HepG2 (cell line): ENCODE data around the gene AP4M1. TPM values are rescaled to one million over a fixed set of nuclear protein-coding genes. Genes with fewer than 3 reads are reported as not detected.
A peak's percentile ranks its signal among the peaks of the same experiment; 100 is the strongest.

ENCODE experiments used
- ATAC-seq: fragments of 200-7000 bp; cut with Tn5 transposase; 3 replicates; pipeline ENCODE4 v1.9.1; 2020; ENCODE audit warnings: mild to moderate bottlenecking, moderate library complexity
- BruUV-seq: library from RNA; stranded (reverse); fragments of 400-500 nt; replicated peaks from 2 replicates; lab custom pipeline; 2021; lab: Mats Ljungman, UMichigan
- CTCF ChIA-PET: fragments of 300-600 bp; formaldehyde crosslinking; extraction: SDS; loops from one replicate; lab custom pipeline; 2021; ENCODE audit warnings: low total read pairs, inconsistent platforms, low intra/inter-chr PET ratio; lab: Yijun Ruan, JAX
- POLR2A ChIA-PET: fragments of 350-600 bp; sonication (Branson Sonifier 250); formaldehyde crosslinking; loops from one replicate; lab custom pipeline; 2020; ENCODE audit warnings: antibody characterized with exemption, inconsistent platforms; lab: Yijun Ruan, JAX
- DNase-seq: peaks from one replicate; pipeline ENCODE4 v3.0.0-alpha.2; 2015; ENCODE audit warnings: low spot score
- FAIRE-seq: peaks from 3 replicates; lab custom pipeline; 2011; peaks lifted over from hg19 to GRCh38; lab: Jason Lieb, UNC
- H2AFZ ChIP-seq: one replicate; pipeline ENCODE4 v1.6.1; 2011; ENCODE audit warnings: low read length, inconsistent platforms
- H3K27ac ChIP-seq: fragments of 300-600 bp; 3 replicates; pipeline ENCODE4 v1.8.0; 2011; ENCODE audit warnings: mixed run types, mild to moderate bottlenecking, mixed read lengths, low read length, inconsistent platforms; ENCODE audit not compliant: insufficient read depth; ENCODE audit errors: extremely low read length
- H3K27me3 ChIP-seq, 2 experiments: fragments of 200-600 bp in 1 of 2; 2 replicates in 1 of 2; 3 replicates in 1 of 2; pipeline versions ENCODE4 v1.6.0 to v1.8.0; 2011; ENCODE audit warnings: low read length in 2 of 2, mild to moderate bottlenecking in 2 of 2, moderate library complexity in 2 of 2, inconsistent platforms in 1 of 2; ENCODE audit not compliant: insufficient read depth in 2 of 2, control insufficient read depth in 1 of 2
- H3K36me3 ChIP-seq, 2 experiments: fragments of 200-600 bp in 1 of 2; replicated peaks in 1 of 2; 2 replicates in 1 of 2; 3 replicates in 1 of 2; pipeline versions ENCODE4 v1.5.1 to v1.8.0; 2011; ENCODE audit warnings: low read length in 2 of 2, inconsistent platforms in 1 of 2; ENCODE audit not compliant: insufficient read depth in 2 of 2, control insufficient read depth in 1 of 2
- H3K4me1 ChIP-seq: 2 replicates; pipeline ENCODE4 v1.5.1; 2012; ENCODE audit warnings: low read length, inconsistent platforms; ENCODE audit not compliant: insufficient read depth
- H3K4me2 ChIP-seq: 2 replicates; pipeline ENCODE4 v1.6.0; 2011; ENCODE audit warnings: low read depth, low read length, inconsistent platforms
- H3K4me3 ChIP-seq, 3 experiments: fragments of 200-600 bp in 1 of 3; sonication (generic), shearing (Covaris generic) in 1 of 3; replicated peaks in 1 of 3; 2 replicates each; pipeline ENCODE4 v1.5.1; 2011 to 2016; ENCODE audit warnings: low read length in 3 of 3, inconsistent platforms in 2 of 3, low read depth in 2 of 3, mild to moderate bottlenecking in 2 of 3, control low read depth in 1 of 3, mixed read lengths in 1 of 3; ENCODE audit not compliant: insufficient read depth in 1 of 3
- H3K79me2 ChIP-seq: one replicate; pipeline ENCODE4 v1.6.1; 2011; ENCODE audit warnings: low read length, inconsistent platforms; ENCODE audit not compliant: insufficient read depth
- H3K9ac ChIP-seq: 2 replicates; pipeline ENCODE4 v1.6.0; 2011; ENCODE audit warnings: mild to moderate bottlenecking, low read depth, low read length, inconsistent platforms; ENCODE audit not compliant: insufficient read depth
- H3K9me3 ChIP-seq: 2 replicates; pipeline ENCODE4 v1.5.1; 2012; ENCODE audit warnings: mild to moderate bottlenecking, low read length
- H4K20me1 ChIP-seq: 2 replicates; pipeline ENCODE4 v1.6.0; 2011; ENCODE audit warnings: inconsistent platforms, mild to moderate bottlenecking, low read length, moderate library complexity; ENCODE audit not compliant: insufficient read depth
- NR1H2 ChIP-seq: sonication (generic); formaldehyde crosslinking; IDR thresholded peaks from 2 replicates; pipeline ENCODE4 v1.8.1; 2022; ENCODE audit warnings: low read depth, missing genetic modification reagents, borderline replicate concordance
- PITX1 ChIP-seq: sonication (generic); formaldehyde crosslinking; IDR thresholded peaks from 2 replicates; pipeline ENCODE4 v1.5.1; 2020; ENCODE audit warnings: mild to moderate bottlenecking, missing genetic modification reagents
- PRPF4 ChIP-seq: fragments of 200-400 bp; formaldehyde crosslinking; IDR thresholded peaks from 2 replicates; pipeline ENCODE4 v1.6.1; 2016; ENCODE audit warnings: low read length, low read depth; ENCODE audit not compliant: poor library complexity, severe bottlenecking
- SPEN ChIP-seq: sonication (generic); formaldehyde crosslinking; IDR thresholded peaks from 2 replicates; pipeline ENCODE4 v1.5.1; 2020; ENCODE audit warnings: low read depth, mild to moderate bottlenecking, missing genetic modification reagents
- SRF ChIP-seq: IDR thresholded peaks from 2 replicates; pipeline ENCODE4 v1.6.1; 2011; ENCODE audit warnings: mild to moderate bottlenecking, low read depth, low read length, moderate library complexity
- ZNF317 ChIP-seq: sonication (generic); formaldehyde crosslinking; IDR thresholded peaks from 2 replicates; pipeline ENCODE4 v1.5.0; 2020; ENCODE audit warnings: mild to moderate bottlenecking, missing genetic modification reagents
- ZNF549 ChIP-seq: sonication (generic); formaldehyde crosslinking; IDR thresholded peaks from 2 replicates; pipeline ENCODE4 v1.5.0; 2020; ENCODE audit warnings: missing genetic modification reagents
- WGBS: methylation state at CpG from one replicate; pipeline ENCODE4 v1.1.6; 2017; ENCODE audit warnings: low lambda C conversion rate; 5-methylcytosine and 5-hydroxymethylcytosine counted together
- in situ Hi-C: cut with HindIII; loops from 2 replicates; pipeline ENCODE4 v1.10.0; 2017; ENCODE audit warnings: low pct_unique_long_range_greater_than_20kb; ENCODE audit not compliant: extremely low pct_ligation_motif_present
- intact Hi-C: fragments of 100-400 bp; cut with micrococcal nuclease; formaldehyde crosslinking; loops from one replicate; pipeline ENCODE4 v1.10.0; 2022; ENCODE audit not compliant: unreplicated experiment
- polyA plus RNA-seq, 8 experiments: library from polyadenylated mRNA; depleted of rRNA in 3 of 8; stranded (reverse) in 7 of 8; unstranded in 1 of 8; fragments of >200 nt; fragmentation: Illumina TruSeq in 4 of 8; extraction: Trizol in 4 of 8; gene quantifications; 2 replicates each; pipeline versions ENCODE4 v1.2.1 to v1.2.3, GENCODE V29; 2011 to 2016; ENCODE audit warnings: low read depth in 4 of 8, missing spikeins in 1 of 8, mixed read lengths in 1 of 8; ENCODE audit not compliant: insufficient read depth in 1 of 8
- total RNA-seq, 5 experiments: library from RNA; depleted of rRNA; stranded (reverse); fragments of >200 nt; fragmentation: Illumina TruSeq; extraction: Trizol; gene quantifications; 2 replicates each; pipeline ENCODE4 v1.2.3, GENCODE V29; 2016; ENCODE audit warnings: low read depth in 1 of 5
- TF ChIP-seq, protein P1 (sequence below), 2 experiments: sonication (generic) in 1 of 2; formaldehyde crosslinking in 1 of 2; IDR thresholded peaks; 2 replicates each; pipeline versions ENCODE4 v1.6.1 to v1.9.0; 2014 to 2022; ENCODE audit warnings: antibody characterized with exemption in 1 of 2, borderline replicate concordance in 1 of 2, inconsistent platforms in 1 of 2, low read depth in 1 of 2, missing genetic modification reagents in 1 of 2
- TF ChIP-seq, protein P2 (sequence below): sonication (generic); formaldehyde crosslinking; IDR thresholded peaks from 2 replicates; pipeline ENCODE4 v1.5.0; 2020; ENCODE audit warnings: mild to moderate bottlenecking, missing genetic modification reagents
- TF ChIP-seq, protein P3 (sequence below): sonication (generic); IDR thresholded peaks from 2 replicates; pipeline ENCODE4 v1.6.1; 2016; ENCODE audit warnings: low read depth, borderline replicate concordance

Gene AP4M1
- total and polyA plus RNA-seq, 2 of the 13 experiments (the other 11 are each of a cell fraction or from before 2014, with no cell fraction given) = 6.3 to 9.7 TPM

DNA sequence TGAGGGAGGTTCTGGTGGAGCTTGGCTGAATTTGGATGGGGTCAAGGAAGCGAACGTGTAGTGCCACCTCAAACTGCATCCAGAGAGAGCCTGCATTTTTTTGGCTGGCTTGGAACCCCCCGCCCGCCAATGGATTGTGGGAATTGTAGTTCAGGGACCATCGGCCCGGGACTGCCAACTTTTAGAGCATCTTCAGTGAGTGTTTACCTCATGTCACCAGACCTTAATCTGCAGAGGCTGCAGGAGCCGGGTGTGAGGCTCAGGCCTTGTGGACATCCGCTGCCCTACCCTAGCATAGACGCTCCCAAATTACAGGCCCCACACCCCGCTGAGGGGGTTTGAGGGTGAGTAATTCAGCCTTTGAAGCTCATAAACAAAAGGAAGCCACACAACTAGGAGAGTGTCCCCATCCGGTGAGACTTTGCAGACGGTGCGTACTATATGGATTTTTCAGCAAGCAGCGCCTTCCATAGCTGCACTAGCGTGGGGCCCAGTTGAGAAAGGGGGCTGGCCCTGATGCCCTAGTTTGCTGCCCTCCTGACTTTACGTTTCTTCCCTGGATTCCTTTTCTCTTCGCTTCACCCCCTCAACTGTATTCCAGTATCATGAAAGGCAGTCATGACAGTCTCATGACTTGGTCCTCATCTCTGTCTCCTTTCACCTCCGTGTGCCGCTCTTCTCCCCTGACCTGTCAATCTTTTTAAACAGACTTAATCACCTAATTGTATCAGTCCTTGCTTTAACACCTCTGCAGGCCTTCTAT lies 18.7 kb downstream of the AP4M1 start (continued):
- no peak for TF ChIP-seq ZNF549
- TF ChIP-seq, protein P1, sequence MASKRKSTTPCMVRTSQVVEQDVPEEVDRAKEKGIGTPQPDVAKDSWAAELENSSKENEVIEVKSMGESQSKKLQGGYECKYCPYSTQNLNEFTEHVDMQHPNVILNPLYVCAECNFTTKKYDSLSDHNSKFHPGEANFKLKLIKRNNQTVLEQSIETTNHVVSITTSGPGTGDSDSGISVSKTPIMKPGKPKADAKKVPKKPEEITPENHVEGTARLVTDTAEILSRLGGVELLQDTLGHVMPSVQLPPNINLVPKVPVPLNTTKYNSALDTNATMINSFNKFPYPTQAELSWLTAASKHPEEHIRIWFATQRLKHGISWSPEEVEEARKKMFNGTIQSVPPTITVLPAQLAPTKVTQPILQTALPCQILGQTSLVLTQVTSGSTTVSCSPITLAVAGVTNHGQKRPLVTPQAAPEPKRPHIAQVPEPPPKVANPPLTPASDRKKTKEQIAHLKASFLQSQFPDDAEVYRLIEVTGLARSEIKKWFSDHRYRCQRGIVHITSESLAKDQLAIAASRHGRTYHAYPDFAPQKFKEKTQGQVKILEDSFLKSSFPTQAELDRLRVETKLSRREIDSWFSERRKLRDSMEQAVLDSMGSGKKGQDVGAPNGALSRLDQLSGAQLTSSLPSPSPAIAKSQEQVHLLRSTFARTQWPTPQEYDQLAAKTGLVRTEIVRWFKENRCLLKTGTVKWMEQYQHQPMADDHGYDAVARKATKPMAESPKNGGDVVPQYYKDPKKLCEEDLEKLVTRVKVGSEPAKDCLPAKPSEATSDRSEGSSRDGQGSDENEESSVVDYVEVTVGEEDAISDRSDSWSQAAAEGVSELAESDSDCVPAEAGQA (IDR thresholded peaks at IDR 0.05; ENCODE audit: low read depth) = no peak; the same call in 1 of the 2 replicates
- TF ChIP-seq, protein P1 (CRISPR knock-in tag; IDR thresholded peaks at IDR 0.05; ENCODE audit: borderline replicate concordance) = no peak
- 0 out of 2 replicates have a peak, but pooled peaks have one; percentile 30 for TF ChIP-seq ZNF317 (CRISPR knock-in tag)
- TF ChIP-seq, all 625 proteins: peak for 39

DNA sequence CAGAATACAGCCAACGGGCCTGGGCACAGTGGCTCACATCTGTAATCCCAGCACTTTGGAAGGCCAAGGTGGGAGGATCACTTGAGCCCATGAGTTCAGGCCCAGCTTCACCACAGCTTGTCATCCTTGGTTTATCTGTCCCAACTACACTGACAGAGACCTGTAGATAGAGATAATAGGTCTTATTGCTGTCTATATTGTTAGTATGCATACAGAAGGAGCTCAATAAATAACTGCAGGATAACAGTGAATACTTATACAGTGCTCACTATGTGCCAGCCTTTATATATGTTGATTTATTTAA lies 19.2 kb downstream of the AP4M1 start:
- WGBS = 0% methylated on average over 1 of the region's 1 CpG
- ATAC-seq = no peak
- ChIA-PET CTCF (no interaction called here), POLR2A (interaction anchor here (0.6 to 2.0 kb wide), 2 partner anchors 20 to 48 kb away, joined by 3 to 21 read pairs; partner anchors contain the start of genes AP4M1, GAL3ST4 and MCM7)
- Histone ChIP-seq H4K20me1 (no peaks in the 10 kb centered on the region), H3K4me2 (peak overlapping the region; percentile 98), H3K4me1 (peaks cover 51% of the 10 kb centered on the region), H2AFZ (no peak overlapping the region), H3K36me3 (no peaks in the 10 kb centered on the region), H3K9ac (peak overlapping the region; percentile 87), H3K9me3 (no peaks in the 10 kb centered on the region), H3K27ac (peak overlapping the region; percentile 77), H3K4me3 (peak overlapping the region; percentile 62 to 98 (median 95)), H3K79me2 (peaks cover 8% of the 10 kb centered on the region), H3K27me3 (no peaks in the 10 kb centered on the region; a peak in 1 of 5 replicates)
- no TSS peak for BruUV-seq
- in situ Hi-C loops (no loop called here), intact Hi-C loops (no loop called here)
- no peak for DNase-seq
- FAIRE-seq = no peak
- TF ChIP-seq, protein P2, sequence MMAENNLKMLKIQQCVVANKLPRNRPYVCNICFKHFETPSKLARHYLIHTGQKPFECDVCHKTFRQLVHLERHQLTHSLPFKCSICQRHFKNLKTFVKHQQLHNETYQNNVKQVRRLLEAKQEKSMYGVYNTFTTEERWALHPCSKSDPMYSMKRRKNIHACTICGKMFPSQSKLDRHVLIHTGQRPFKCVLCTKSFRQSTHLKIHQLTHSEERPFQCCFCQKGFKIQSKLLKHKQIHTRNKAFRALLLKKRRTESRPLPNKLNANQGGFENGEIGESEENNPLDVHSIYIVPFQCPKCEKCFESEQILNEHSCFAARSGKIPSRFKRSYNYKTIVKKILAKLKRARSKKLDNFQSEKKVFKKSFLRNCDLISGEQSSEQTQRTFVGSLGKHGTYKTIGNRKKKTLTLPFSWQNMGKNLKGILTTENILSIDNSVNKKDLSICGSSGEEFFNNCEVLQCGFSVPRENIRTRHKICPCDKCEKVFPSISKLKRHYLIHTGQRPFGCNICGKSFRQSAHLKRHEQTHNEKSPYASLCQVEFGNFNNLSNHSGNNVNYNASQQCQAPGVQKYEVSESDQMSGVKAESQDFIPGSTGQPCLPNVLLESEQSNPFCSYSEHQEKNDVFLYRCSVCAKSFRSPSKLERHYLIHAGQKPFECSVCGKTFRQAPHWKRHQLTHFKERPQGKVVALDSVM (CRISPR knock-in tag) = no peak
- TF ChIP-seq PITX1 (CRISPR knock-in tag) (no peak), SRF (no peak), NR1H2 (CRISPR knock-in tag) (no peak), PRPF4 (no peak), SPEN (CRISPR knock-in tag) (0 out of 2 replicates have a peak, but pooled peaks have one; percentile 4)
- TF ChIP-seq, protein P3, sequence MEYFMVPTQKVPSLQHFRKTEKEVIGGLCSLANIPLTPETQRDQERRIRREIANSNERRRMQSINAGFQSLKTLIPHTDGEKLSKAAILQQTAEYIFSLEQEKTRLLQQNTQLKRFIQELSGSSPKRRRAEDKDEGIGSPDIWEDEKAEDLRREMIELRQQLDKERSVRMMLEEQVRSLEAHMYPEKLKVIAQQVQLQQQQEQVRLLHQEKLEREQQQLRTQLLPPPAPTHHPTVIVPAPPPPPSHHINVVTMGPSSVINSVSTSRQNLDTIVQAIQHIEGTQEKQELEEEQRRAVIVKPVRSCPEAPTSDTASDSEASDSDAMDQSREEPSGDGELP = no peak
